ENCODE measurements around the gene DAPK1. TPM values are rescaled to one million over a fixed set of nuclear protein-coding genes. Genes with fewer than 3 reads are reported as not detected.

DAPK1 gene
- polyA plus RNA-seq, 1 of the 3 experiments (the other 2 are of a cell fraction) = 0.61 TPM

GRCh38 chr9:87592554-87593358 is 95.1 kb downstream of the DAPK1 start:
- no peaks in the 10 kb centered on the region for H3K27me3 ChIP-seq (ENCODE audit: insufficient read depth)
- no peak overlapping the region for H3K4me3 ChIP-seq (ENCODE audit: low read depth in 2 of 2, low read length in 1 of 2)
- H3K36me3 ChIP-seq (replicated peaks in 1 of 2; ENCODE audit: control insufficient read depth in 1 of 2, insufficient read depth in 2 of 2, low read length in 1 of 2) = no peaks in the 10 kb centered on the region
- H3K4me2 ChIP-seq = no peak overlapping the region
- ChIA-PET POLR2A (no interaction called here), CTCF (interaction anchor here (1.0 to 1.6 kb wide), 3 partner anchors 30 to 95 kb away, joined by 3 to 9 read pairs (median 4); partner anchors contain the start of gene DAPK1)
- no peak overlapping the region for H3K9ac ChIP-seq
- H3K4me1 ChIP-seq (ENCODE audit: control insufficient read depth in 1 of 2, insufficient read depth in 2 of 2, low read depth in 1 of 2, low read length in 1 of 2) = peaks cover 0 to 23% of the 10 kb centered on the region in 2 experiments; a peak in 1 of 4 replicates
- H4K20me1 ChIP-seq (ENCODE audit: insufficient read depth) = no peaks in the 10 kb centered on the region
- H2AFZ ChIP-seq (ENCODE audit: low read depth) = no peak overlapping the region
- H3K9me3 ChIP-seq = no peaks in the 10 kb centered on the region
- no peaks in the 10 kb centered on the region for H3K79me2 ChIP-seq (ENCODE audit: insufficient read depth)
- no peaks in the 10 kb centered on the region for H3F3A ChIP-seq (replicated peaks; ENCODE audit: insufficient read depth)
- no peak for DNase-seq
- no peaks in the 10 kb centered on the region for H3K9me2 ChIP-seq
- WGBS (ENCODE audit: low lambda C conversion rate) = 49% methylated on average over 15 of the region's 15 CpGs
- H3K27ac ChIP-seq (ENCODE audit: low read depth in 2 of 2, low read length in 1 of 2) = peak overlapping the region in 1 of 2 experiments; percentile 62; a peak in 2 of 4 replicates
- TF ChIP-seq EP300 (IDR thresholded peaks at IDR 0.05; ENCODE audit: borderline replicate concordance in 1 of 2, low read depth in 1 of 2, low read length in 1 of 2) (no peak), NRF1 (IDR thresholded peaks at IDR 0.05; ENCODE audit: low read depth, low read length) (no peak), SIN3A (IDR thresholded peaks at IDR 0.05; ENCODE audit: borderline replicate concordance, low read depth, low read length) (no peak), FOXJ3 (CRISPR knock-in tag; IDR thresholded peaks at IDR 0.05) (no peak), EZH2phosphoT487 (IDR thresholded peaks at IDR 0.05; ENCODE audit: borderline replicate concordance, low read depth) (no peak), MEF2A (IDR thresholded peaks at IDR 0.05; ENCODE audit: borderline replicate concordance, low read depth) (no peak), JUND (IDR thresholded peaks at IDR 0.05) (no peak), FOSL2 (IDR thresholded peaks at IDR 0.05; ENCODE audit: borderline replicate concordance, low read depth) (no peak), MAX (IDR thresholded peaks at IDR 0.05; ENCODE audit: low read depth) (no peak), RXRA (IDR thresholded peaks at IDR 0.05; ENCODE audit: borderline replicate concordance, low read depth) (no peak), GABPA (IDR thresholded peaks at IDR 0.05; ENCODE audit: low read depth) (no peak), YY1 (IDR thresholded peaks at IDR 0.05; ENCODE audit: low read depth) (no peak), TCF12 (IDR thresholded peaks at IDR 0.05) (no peak), POLR2AphosphoS5 (IDR thresholded peaks at IDR 0.05; ENCODE audit: low read depth, low read length) (no peak), FOXM1 (IDR thresholded peaks at IDR 0.05; ENCODE audit: low read depth) (no peak)

- Histone ChIP-seq H4K20me1 (ENCODE audit: insufficient read depth) (no peaks in the 10 kb centered on the region), H3K9me2 (no peaks in the 10 kb centered on the region), H3K4me3 (ENCODE audit: low read depth in 2 of 2, low read length in 1 of 2) (no peak overlapping the region), H3K9me3 (no peaks in the 10 kb centered on the region), H3K4me2 (no peak overlapping the region), H3K27ac (ENCODE audit: low read depth in 2 of 2, low read length in 1 of 2) (peak overlapping the region in 1 of 2 experiments; percentile 62; a peak in 2 of 4 replicates), H3K27me3 (ENCODE audit: insufficient read depth) (no peaks in the 10 kb centered on the region), H3F3A (replicated peaks; ENCODE audit: insufficient read depth) (no peaks in the 10 kb centered on the region), H3K4me1 (ENCODE audit: control insufficient read depth in 1 of 2, insufficient read depth in 2 of 2, low read depth in 1 of 2, low read length in 1 of 2) (peaks cover 0 to 22% of the 10 kb centered on the region in 2 experiments; a peak in 1 of 4 replicates), H3K9ac (no peak overlapping the region), H3K36me3 (replicated peaks in 1 of 2; ENCODE audit: control insufficient read depth in 1 of 2, insufficient read depth in 2 of 2, low read length in 1 of 2) (no peaks in the 10 kb centered on the region), H3K79me2 (ENCODE audit: insufficient read depth) (no peaks in the 10 kb centered on the region), H2AFZ (ENCODE audit: low read depth) (no peak overlapping the region)
- 58% methylated on average over 5 of the region's 5 CpGs for WGBS (ENCODE audit: low lambda C conversion rate)
- TF ChIP-seq RXRA (IDR thresholded peaks at IDR 0.05; ENCODE audit: borderline replicate concordance, low read depth) = no peak
- no peak for TF ChIP-seq FOXJ3 (CRISPR knock-in tag; IDR thresholded peaks at IDR 0.05)
- no peak for TF ChIP-seq FOSL2 (IDR thresholded peaks at IDR 0.05; ENCODE audit: borderline replicate concordance, low read depth)
- TF ChIP-seq REST (IDR thresholded peaks at IDR 0.05; ENCODE audit: low read depth, low read length) = no peak
- no peak for TF ChIP-seq RCOR1 (IDR thresholded peaks at IDR 0.05; ENCODE audit: low read length)
- DNase-seq = no peak
- ChIA-PET CTCF (interaction anchor here (0.5 to 1.1 kb wide), 3 partner anchors 30 to 95 kb away, joined by 3 to 4 read pairs (median 3); partner anchors contain the start of gene DAPK1), POLR2A (no interaction called here)
Measured at GRCh38 chr9:87593359-87593980, 95.8 kb downstream of the DAPK1 start.

All from SK-N-SH (cell line).